T-helper 2 cell (primary cell): ENCODE results near the gene TEX22.

Experiments
- DNase-seq, 5 experiments: peaks; one replicate each; pipeline versions ENCODE4 v3.0.0 to v3.0.0-alpha.2; 2012 to 2022

Gene TEX22

DNA sequence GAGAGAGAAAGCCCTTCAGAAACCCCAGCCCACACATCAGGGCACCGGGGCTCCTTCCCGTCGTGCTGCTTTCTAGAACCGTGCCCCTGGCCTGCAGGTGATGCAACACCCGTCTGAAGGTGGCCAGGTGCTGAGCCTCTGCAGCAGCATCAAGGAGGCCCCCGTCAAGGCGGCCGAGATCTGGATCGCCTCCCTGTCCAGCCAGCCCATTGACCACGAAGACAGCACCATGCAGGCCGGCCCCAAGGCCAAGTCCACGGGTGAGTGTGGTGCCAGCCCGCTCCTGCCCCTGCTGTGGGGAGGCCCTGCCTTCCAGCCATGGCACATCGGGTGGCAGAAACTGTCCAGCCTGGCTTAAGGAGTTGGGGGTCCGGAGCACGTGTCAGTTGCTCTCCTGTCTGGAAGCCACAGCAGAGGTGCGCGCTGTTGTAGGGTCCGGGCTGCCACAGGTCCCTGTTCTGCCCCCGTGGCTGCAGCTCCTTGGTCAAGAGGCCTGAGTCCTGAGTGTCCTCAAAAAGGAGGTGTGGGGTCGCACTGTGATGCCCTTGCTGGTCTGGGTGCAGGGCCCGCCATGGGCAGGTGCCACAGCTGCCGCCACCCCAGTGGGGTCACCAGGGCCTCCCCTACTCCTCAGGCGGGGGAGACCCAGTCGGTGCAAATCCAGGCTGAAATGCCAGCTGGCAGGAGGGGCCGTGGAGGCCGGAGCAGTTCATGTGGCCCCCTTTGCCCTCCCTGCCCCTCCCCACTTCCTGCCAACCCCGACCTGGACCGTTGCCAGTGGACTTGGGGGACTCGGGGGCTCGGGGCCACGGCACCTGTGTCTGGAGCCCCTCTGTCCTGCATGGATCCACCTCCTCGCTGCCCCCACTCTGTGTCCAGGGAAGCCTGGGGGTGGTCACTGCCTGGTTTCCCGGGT, 31.0 kb upstream of the TEX22 start:
- DNase-seq, result no peak

DNA sequence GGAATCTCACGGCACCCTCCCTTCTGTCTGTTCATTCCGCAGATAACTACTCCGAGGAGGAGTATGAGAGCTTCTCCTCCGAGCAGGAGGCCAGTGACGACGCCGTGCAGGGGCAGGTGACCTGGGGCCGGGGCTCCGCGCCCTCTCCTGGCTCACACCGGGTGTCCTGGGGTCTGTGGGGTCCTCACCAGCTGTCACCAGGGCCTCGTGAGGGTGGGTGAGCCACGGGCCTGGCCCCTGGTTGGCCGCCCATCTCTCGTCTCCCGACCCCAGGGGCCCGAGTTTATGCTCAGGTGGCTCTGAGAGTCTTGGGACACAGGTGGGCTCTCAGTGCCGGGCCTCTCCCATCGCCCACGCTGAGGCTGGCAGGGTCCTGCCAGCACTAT, 30.3 kb upstream of the TEX22 start:
- DNase-seq, result no peak

- DNase-seq, result no peak
Measured at GRCh38 chr14:105368426-105368825, 29.9 kb upstream of the TEX22 start.

- no peak for DNase-seq
Measured at GRCh38 chr14:105368910-105369652, 29.3 kb upstream of the TEX22 start.

GRCh38 chr14:105369653-105370040, 28.7 kb upstream of the TEX22 start:
- DNase-seq, result no peak

DNA sequence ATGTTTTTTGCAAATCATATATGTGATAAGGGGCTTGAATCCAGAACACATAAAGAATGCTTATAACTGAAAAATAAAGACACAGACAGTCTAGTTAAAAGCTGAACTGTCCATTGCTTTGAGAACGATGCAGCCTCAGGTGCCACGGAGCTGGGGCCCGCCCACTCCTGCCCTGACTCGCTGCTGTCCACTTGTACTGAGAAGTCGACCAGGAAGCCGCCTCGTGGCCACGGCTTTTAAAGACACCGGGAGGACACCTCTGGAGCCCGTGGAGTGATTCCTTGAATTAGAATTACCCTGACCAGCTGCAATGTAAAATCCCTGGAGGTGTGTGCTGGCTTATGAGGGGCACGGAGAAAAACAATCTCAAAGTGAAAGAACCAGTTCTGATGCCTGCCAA, 23.9 kb upstream of the TEX22 start:
- DNase-seq, result no peak

DNA sequence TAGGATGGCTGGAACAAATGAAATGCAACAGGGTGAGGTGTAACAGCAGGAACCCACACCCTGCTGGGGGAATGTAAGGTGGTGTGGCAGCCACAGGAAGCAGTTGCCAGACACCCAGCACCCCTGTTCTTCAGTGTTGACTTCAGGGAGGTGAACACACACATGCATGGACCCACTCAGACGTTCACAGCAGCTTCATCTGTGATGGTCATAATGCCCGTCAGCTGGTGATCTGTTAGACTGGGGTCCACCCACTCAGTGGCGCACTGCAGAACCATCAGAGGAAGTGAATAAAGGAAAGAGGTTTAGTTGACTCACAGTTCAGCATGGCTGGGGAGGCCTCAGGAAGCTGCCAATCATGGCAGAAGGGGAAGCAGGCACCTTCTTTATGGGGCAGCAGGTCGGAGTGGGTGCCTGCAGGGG, 22.7 kb upstream of the TEX22 start:
- DNase-seq, result peak in 3 of 5 experiments; percentile 10 to 55 (median 16)

DNA sequence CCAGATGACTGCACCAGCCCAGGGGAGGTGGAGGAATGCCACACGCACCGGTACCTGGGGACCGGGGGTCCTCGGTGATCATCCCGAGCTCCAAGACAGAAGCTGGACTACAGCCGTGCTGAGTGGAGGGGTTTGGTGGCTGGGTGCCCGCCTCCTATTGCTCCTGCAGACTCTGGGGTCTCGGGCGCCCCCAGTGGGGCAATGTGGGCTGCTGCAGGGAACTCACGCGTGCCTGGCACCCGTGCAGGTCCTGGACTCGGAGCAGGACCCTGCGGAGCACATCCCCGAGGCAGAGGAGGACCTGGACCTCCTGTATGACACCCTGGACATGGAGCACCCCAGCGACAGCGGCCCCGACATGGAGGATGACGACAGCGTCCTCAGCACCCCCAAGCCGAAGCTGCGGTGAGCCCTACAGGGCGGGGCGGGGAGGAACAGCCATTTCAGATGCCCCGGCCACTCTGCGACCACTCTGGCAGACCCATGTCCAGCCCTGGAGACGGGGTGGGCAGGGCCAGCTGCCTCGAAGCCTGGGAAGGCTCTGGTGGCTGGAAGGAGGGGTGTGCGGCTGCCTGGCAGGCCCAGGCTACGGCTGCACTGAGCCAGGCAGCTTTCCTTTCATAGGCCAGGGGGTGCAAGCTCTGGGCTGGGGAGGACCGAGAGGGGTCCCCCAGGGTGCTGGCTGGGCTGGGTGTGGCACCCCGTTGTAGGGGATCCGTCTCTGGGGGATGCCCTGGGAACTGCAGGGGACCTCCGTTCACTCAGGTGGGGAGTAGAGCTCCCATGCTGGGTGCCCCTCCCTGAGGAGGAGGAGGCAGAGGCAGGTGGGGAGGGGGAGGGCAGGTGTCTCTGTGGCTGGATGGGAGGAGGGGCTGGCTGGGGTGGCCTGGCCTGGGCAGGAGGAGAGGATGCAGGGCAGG, 21.6 kb upstream of the TEX22 start:
- DNase-seq, result no peak

DNA sequence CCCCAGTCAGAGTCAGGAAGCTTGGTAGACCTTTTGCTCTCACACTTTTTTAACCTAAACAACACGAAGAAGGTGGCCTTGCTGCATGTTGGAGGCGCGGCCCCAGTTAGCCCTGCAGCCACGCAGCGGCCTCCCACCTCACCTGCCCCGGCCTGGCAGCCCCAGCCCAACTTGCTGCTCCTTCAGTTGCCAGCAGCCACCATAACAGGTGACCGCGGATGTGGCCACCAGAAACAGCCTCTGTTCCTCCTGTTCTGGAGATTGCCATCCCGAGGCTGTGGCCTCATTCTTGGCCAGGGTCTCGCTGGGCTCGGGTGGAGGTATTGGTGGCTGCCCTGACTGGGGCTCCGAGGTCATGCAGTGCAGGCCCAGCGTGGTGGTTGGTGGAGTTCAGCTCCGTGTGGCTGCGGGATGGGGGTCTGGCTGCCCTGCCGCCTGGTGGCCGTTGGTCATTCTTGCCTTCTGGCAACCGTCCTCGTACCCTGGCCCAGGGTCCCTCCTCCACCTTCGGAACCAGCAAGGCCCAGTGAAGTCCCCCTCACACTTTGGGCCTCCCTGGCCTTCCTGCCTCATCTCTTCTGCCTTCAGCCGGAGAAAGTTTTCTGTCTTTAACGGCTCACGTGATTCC, 20.7 kb upstream of the TEX22 start:
- no peak for DNase-seq

DNA sequence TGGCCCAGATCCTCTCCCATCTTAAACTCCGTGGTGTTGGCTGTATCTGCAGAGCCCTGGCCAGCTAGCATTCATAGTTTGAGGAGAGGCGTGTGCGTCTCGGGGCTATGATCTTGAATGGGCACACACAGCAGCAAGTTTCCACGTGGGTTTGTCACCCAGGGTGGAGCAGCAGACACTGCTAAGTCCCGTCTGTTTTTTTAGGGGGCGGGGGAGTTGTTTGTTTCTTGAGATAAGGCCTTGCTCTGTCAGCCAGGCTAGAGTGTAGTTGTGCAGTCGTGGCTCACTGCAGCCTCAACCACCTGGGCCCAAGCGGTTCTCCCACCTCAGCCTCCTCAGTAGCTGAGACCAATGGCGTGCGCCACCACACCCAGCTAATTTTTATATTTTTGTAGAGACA, 20.1 kb upstream of the TEX22 start:
- DNase-seq, result no peak

DNA sequence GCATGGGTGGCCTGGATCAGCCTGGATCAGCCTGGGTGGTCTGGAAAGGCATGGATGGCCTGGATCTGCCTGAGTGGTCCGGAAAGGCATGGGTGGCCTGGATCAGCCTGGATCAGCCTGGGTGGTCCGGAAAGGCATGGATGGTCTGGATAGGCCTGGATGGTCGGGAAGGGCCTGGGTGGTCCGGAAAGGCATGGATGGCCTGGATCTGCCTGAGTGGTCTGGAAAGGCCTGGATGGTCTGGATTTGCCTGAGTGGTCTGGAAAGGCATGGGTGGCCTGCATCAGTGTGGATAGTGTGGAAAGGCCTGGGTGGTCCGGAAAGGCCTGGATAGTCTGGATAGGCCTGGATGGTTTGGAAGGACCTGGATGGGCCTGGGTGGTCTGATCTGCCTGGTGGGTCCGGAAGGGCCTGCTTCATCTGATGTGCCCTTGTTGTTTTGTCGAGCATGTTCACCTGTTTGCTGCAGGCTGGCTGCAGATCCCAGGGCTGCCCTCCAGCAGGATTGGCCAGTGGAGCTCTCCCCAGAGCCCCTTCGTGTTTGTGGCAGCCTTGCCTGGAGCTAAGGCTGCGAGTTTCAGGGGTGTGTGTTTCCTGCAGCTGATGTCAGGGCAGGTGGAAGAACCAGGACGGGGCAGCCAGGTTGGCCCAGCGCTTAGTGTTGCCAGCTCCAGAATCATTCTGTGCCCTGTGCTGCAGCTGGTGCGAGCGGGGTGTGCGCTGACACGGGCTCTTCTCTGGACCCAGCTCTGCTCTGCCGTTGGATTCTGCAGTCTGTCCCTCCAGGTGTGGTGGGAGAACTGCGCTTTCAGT, 19.3 kb upstream of the TEX22 start:
- DNase-seq, result no peak

DNA sequence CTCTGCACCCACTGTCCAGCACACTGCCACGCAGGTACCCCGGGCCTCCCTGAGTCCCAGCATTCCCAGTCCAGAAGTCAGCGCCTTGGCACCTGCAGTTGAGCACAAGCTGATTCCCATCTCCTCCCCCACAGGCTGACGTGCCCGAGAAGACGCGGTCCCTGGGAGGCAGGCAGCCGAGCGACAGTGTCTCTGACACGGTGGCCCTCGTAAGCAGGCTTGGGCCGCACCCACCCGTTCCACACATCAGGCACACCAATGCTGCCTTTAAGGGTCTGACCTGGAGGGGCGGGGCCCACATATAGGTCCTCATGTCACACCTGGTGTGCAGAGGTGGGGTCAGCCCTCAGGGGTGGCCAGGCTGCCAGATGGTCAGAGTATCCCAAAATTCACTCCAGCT, 18.4 kb upstream of the TEX22 start:
- no peak for DNase-seq

DNA sequence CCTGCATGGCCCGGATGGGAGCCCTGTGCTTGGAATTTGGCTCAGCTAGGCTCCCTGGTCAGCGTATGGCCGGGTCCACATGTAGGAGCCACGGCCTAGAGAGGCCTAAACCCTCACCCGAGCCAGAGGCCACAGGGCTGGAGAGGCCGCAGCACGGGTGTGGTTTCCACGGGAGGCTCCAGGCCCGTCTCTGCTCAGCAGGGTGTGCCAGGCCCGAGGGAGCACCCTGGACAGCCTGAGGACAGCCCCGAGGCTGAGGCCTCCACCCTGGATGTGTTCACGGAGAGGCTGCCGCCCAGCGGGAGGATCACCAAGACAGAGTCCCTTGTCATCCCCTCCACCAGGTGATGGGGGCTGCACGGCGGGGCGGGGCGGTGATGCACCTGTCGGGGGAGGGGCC, 17.6 kb upstream of the TEX22 start:
- DNase-seq, result no peak

DNA sequence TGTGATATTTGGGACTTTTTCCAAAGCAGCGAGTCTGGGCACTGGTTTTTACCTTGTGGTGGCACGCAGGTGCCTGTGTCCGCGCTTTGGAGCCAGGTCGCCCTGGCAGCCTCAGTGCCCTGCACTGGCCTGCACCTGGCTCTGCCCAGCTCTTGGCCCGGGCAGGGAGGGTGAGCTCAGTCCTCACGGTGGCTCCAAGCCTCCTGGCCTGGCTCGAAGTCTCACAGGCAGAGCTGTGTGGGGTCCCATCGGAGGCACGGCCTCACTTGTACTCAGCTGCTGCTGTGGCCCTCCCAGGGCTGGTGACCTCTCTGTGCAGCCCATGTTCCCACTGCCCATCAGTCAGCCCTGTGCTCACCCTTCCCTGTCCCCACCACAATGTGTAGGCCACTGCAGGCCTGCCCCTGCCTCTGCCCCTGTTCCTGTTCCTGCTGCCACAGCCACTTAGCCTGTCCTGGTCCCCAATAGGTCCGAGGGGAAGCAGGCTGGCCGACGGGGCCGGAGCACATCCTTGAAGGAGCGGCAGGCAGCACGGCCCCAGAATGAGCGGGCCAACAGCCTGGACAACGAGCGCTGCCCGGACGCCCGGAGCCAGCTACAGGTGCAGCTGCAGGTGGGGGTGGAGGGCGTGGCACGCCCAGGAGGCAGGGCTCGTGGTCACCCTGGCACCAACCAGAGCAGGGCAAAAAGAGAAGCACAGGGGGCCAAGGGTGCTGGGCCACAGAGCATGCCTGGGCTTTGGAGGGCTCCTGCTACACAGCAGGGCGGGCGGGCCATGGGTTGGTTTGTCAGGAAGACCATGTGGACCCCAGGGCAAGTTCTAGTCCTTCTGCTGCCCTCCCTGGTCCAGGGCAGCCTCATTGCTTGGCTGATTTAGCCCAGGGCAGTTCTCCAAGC, 16.6 kb upstream of the TEX22 start:
- no peak for DNase-seq

- no peak for DNase-seq
Measured at GRCh38 chr14:105382343-105383082, 15.8 kb upstream of the TEX22 start.

DNA sequence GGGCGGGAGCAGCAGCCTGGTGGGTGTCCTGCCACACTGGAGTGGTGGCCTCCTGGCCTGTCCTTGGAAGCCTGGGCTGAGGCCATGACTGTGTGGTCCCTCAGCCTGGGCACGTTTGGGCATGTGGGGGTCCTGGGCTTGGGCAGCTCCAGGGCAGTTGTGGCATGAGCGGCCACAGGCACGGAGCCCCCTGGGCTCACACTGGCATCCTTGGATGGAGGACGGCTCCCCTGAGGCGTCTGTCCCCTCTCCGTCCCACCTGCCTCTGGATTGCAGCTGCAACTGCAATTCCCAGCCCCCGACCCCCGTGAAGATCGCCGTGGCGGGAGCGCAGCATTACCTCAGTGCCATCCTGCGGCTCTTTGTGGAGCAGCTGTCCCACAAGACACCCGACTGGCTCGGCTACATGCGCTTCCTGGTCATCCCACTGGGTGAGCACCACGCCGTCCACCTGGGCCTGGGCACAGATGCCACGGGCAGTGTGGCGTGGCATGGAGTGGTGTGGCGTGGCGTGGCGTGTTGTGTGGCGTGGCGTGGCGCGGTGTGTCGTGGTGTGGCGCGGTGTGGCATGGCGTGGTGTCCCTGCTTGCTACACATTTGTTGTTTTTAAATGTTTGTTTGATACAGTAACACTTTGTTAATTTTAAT, 15.1 kb upstream of the TEX22 start:
- DNase-seq, result no peak

- DNase-seq, result no peak
Measured at GRCh38 chr14:105384041-105384557, 14.2 kb upstream of the TEX22 start.

DNA sequence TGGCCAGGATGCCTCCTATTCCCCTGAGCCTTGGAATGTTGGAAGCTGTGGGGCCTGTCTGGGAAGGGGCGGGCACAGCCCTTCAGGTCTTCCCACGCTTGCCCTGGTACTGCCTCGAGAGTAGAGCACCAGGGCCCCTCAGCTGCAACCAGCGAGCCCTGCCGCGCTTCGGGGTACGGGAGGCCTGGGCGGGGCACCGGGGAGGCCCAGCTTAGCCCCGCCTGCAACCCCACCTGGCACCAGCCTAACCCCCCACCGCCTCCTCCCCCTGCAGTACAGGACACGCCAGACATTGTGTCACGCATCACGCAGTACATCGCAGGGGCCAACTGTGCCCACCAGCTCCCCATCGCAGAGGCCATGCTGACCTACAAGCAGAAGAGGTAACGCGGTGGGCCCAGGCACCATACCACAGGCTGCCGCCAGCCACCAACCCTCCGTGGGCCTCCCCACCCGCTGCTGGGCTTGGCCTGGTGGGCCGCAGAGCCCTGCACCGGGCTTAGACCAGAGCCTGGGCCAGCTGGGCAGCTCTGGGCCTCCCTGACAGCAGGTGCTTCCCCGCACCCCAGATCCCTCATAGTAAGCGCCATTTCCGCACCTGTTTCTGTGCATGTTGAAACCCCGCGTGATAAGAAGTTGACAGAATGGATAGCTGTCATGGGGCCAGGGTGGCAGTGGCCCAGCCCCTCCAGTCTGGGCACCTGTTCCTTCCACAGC, 13.6 kb upstream of the TEX22 start:
- DNase-seq, result no peak

- DNase-seq, result no peak
Measured at GRCh38 chr14:105385322-105385637, 13.1 kb upstream of the TEX22 start.
